Memory B cell (primary cell): ENCODE results near the gene IARS2.
"Not testable (repeated sequence)": the region's sequence is repeated elsewhere in the genome, so short reads cannot be mapped to it uniquely, and the experiment has no call there.

Experiments used
- ATAC-seq: fragments of 150-1000 bp; cut with Tn5 transposase; 2 replicates; pipeline ENCODE4 v1.10.0; 2021; ENCODE audit warnings: low read depth, mild to moderate bottlenecking, moderate library complexity
- DNase-seq, 2 donors: peaks; one replicate each; pipeline ENCODE4 v3.0.0; 2022; ENCODE audit warnings: low spot score in 2 of 2
- H3K27ac Mint-ChIP-seq: one replicate; pipeline ENCODE4 v1.8.0; 2022; ENCODE audit warnings: mild to moderate bottlenecking, moderate library complexity, mixed read lengths
- H3K27me3 Mint-ChIP-seq: one replicate; pipeline ENCODE4 v1.8.0; 2022; ENCODE audit warnings: mixed read lengths
- H3K36me3 Mint-ChIP-seq: one replicate; pipeline ENCODE4 v1.8.0; 2022; ENCODE audit warnings: mild to moderate bottlenecking, mixed read lengths
- H3K4me1 Mint-ChIP-seq: one replicate; pipeline ENCODE4 v1.8.0; 2022; ENCODE audit warnings: mixed read lengths
- H3K4me3 Mint-ChIP-seq: one replicate; pipeline ENCODE4 v1.8.0; 2022; ENCODE audit warnings: mild to moderate bottlenecking, moderate library complexity, mixed read lengths
- H3K9me3 Mint-ChIP-seq: one replicate; pipeline ENCODE4 v1.8.0; 2022; ENCODE audit warnings: mixed read lengths

IARS2 gene

DNA sequence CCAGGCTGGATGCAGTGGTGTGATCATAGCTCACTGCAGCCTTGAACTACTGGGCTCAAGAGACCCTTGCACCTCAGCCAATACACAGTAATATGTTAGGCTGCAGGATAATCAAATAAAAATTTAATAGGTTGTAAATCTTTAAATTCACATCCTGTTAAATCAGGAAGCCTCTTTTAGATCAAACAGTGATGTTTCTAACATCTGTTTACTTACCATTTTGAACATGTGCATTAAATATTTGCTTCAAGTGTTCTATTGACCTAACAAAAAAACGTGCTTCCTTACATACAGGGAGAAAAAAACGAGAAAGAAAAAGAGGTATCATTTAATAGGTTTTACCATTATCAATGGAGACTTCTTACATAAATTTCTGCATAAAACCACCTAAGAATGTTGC lies 70.6 kb downstream of the IARS2 start:
- Mint-ChIP-seq H3K4me1 (no peaks in the 10 kb centered on the region), H3K36me3 (peaks cover 27% of the 10 kb centered on the region), H3K9me3 (no peaks in the 10 kb centered on the region), H3K27ac (no peak overlapping the region), H3K27me3 (no peaks in the 10 kb centered on the region), H3K4me3 (no peak overlapping the region)
- DNase-seq = no peak
- ATAC-seq = no peak

DNA sequence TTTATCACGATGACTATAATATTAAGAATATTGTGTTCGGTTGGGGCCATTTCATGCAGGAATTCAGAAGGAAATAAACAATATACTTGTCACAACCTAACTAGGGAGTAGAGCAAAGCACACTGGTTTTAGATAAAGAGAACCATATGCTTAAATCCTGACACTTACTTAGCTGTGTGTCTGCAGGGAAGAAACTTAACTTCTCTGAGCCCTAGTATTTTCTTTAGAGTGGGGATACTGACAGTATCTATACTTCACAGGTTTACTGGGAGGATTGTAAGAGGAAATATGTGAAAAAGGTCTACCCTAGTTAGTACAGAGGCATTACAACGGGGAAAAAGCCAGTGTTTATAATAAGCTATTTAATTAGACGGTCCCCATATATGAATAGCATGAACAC lies 72.9 kb downstream of the IARS2 start:
- peaks cover 38% of the 10 kb centered on the region for H3K36me3 Mint-ChIP-seq
- H3K27ac Mint-ChIP-seq = no peak overlapping the region
- H3K4me3 Mint-ChIP-seq = no peak overlapping the region
- no peaks in the 10 kb centered on the region for H3K9me3 Mint-ChIP-seq
- DNase-seq (no peak), ATAC-seq (no peak)
- no peaks in the 10 kb centered on the region for H3K4me1 Mint-ChIP-seq
- H3K27me3 Mint-ChIP-seq = no peaks in the 10 kb centered on the region

DNA sequence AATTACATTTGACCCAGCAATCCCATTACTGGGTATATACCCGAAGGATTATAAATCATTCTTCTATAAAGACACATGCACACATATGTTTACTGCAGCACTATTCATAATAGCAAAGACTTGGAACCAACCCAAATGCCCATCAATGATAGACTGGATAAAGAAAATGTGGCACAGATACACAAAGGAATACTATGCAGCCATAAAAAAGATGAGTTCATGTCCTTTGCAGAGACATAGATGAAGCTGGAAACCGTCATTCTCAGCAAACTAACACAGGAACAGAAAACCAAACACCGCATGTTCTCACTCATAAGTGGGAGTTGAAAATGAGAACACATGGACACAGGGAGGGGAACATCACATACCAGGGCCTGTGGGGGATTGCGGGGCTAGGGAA lies 76.0 kb downstream of the IARS2 start:
- not testable (repeated sequence) for H3K4me1 Mint-ChIP-seq, H3K9me3 Mint-ChIP-seq, H3K4me3 Mint-ChIP-seq, ATAC-seq, H3K27me3 Mint-ChIP-seq, DNase-seq, H3K27ac Mint-ChIP-seq
- H3K36me3 Mint-ChIP-seq = peaks cover 48% of the 10 kb centered on the region

DNA sequence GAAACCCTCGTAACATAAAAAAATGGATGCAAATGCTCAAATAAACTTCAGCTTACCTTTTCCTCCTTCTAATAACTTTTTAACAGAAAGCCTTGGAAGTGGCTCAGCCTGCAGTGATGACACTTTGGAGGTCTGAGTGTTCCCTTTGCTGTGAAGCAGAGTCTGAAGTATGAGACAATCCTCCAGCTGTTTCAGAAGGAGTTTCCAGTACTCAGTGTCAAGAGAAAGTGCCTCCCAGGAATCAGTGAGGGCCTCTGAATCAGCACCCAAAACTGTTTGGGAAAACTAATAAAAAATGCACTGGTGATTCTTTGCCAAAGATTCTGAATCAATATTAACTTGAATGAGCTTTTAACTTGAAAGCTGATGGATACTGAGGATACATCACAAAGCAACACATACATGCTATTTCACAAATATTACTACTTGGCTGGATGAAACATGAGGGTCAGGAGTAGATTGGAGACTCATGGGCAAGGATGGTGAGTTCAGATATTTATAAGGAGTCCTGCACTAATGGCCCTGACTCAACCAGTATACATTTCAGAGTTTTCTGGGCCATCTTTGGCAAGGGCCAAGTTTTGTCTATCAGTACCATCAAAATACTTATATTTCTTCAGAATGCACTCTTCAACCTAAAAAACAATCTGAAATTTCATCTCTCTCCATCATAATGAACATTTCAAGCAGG lies 77.0 kb downstream of the IARS2 start:
- Mint-ChIP-seq H3K4me1 (no peaks in the 10 kb centered on the region), H3K27ac (no peak overlapping the region), H3K36me3 (peaks cover 50% of the 10 kb centered on the region), H3K27me3 (no peaks in the 10 kb centered on the region), H3K9me3 (no peaks in the 10 kb centered on the region), H3K4me3 (no peak overlapping the region)
- DNase-seq (no peak), ATAC-seq (no peak)

DNA sequence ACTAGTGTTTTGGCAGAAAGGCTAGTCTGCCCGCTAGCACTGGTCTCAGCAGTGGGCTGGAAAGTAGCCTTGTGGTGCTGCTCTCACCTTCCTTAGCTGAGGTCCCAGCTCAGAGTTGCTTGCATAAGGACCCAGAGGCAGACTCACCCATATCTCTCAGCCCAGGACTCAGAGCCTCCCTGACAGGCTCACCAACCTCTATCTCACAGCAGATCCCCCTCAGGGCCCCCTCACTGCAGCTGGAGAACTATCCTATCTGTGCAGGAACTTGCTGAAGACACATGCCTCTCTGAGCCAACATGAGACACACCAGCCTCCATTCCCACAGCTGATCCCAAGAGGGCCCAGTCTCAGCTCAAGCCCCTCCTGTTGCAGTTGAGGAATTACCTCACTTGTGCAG lies 82.6 kb downstream of the IARS2 start:
- H3K27me3 Mint-ChIP-seq = no peaks in the 10 kb centered on the region
- H3K4me3 Mint-ChIP-seq = no peak overlapping the region
- no peak for ATAC-seq
- DNase-seq = no peak
- peaks cover 2% of the 10 kb centered on the region for H3K4me1 Mint-ChIP-seq
- H3K9me3 Mint-ChIP-seq = no peaks in the 10 kb centered on the region
- no peak overlapping the region for H3K27ac Mint-ChIP-seq
- peaks cover 52% of the 10 kb centered on the region for H3K36me3 Mint-ChIP-seq

DNA sequence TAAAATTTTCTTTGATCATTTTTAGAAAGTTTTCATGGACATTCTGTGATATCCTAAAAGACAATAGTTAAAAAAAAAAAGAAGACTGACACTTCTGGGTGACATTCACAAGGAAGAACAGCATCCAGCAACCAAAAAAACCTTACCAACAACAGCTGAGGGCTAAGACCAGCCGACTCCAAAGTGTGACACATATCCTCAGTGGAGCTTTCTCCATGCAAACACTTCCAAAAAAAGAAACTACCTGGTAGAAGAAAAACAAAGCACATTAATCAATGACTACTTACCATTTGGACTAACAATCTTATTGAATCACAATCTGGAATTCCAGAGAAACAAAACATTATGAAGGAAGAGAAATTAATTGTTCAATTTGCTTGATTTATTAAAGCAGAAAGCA lies 88.2 kb downstream of the IARS2 start:
- H3K9me3 Mint-ChIP-seq = no peaks in the 10 kb centered on the region
- ATAC-seq = no peak
- peaks cover 35% of the 10 kb centered on the region for H3K36me3 Mint-ChIP-seq
- no peaks in the 10 kb centered on the region for H3K27me3 Mint-ChIP-seq
- no peak for DNase-seq
- no peaks in the 10 kb centered on the region for H3K4me1 Mint-ChIP-seq
- no peak overlapping the region for H3K4me3 Mint-ChIP-seq
- no peak overlapping the region for H3K27ac Mint-ChIP-seq

DNA sequence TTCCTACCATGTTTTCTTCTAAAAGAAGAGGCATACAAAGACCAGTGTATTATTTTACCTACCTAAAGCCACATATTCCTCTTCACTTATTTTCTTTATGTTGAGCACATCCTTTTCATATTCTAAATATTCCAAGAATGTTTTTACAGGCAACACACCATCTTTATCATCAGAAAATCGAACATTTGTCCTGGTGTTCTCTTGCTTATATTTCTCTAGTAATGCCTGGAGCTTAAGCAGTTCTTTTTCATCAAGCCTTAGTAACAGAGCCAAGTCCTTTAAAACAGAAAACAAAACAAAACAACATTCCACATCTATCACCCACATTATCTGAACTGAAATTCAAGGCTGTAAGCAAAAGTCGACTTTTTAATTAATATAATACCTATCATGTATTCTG lies 88.7 kb downstream of the IARS2 start:
- H3K4me1 Mint-ChIP-seq = no peaks in the 10 kb centered on the region
- no peaks in the 10 kb centered on the region for H3K27me3 Mint-ChIP-seq
- peaks cover 31% of the 10 kb centered on the region for H3K36me3 Mint-ChIP-seq
- no peaks in the 10 kb centered on the region for H3K9me3 Mint-ChIP-seq
- no peak overlapping the region for H3K4me3 Mint-ChIP-seq
- no peak for DNase-seq
- ATAC-seq = no peak
- peak overlapping the region; percentile 41 for H3K27ac Mint-ChIP-seq

DNA sequence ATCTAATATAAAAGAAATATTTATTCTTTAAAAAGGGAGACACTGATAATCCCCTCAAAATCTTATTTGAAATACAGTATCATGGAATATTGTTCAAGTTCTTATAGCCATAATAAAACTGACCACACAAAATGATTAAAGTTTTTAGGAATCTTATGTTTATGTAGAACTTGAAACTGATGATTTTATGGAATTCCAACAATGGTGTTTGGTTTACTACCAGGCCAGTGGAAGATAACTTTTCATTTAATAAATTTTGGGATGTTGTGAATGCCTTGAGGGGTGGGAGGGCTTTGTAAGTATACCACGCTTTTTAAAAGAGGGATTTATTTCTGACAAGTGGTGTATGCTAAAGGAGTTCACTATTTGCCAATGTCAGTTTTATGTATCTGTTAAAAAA lies 90.6 kb downstream of the IARS2 start:
- Mint-ChIP-seq H3K9me3 (no peaks in the 10 kb centered on the region), H3K27me3 (no peaks in the 10 kb centered on the region), H3K36me3 (peaks cover 30% of the 10 kb centered on the region), H3K4me3 (no peak overlapping the region), H3K27ac (no peak overlapping the region), H3K4me1 (no peaks in the 10 kb centered on the region)
- DNase-seq = no peak
- no peak for ATAC-seq

DNA sequence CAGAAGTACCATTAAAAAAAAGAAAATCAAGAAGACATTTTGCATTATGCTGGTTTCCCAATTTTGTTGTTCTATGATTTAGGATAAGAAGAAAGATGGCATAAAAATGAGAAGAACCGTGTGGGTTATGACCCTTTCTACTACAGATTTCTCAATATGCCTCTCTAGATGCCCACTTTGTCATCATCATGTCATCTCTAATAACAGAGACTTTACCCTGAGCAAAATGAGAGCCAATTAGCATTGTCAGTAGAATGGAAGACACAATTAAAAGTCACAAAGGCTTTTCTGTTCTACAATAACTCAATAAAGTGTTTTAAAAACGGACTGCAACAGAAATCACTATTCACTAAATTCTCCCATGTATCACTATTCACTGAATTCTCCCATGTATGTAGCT lies 92.8 kb downstream of the IARS2 start:
- ATAC-seq = no peak
- Mint-ChIP-seq H3K4me1 (no peaks in the 10 kb centered on the region), H3K4me3 (no peak overlapping the region), H3K27ac (peak overlapping the region; percentile 55), H3K36me3 (peaks cover 22% of the 10 kb centered on the region), H3K27me3 (no peaks in the 10 kb centered on the region), H3K9me3 (no peaks in the 10 kb centered on the region)
- no peak for DNase-seq

DNA sequence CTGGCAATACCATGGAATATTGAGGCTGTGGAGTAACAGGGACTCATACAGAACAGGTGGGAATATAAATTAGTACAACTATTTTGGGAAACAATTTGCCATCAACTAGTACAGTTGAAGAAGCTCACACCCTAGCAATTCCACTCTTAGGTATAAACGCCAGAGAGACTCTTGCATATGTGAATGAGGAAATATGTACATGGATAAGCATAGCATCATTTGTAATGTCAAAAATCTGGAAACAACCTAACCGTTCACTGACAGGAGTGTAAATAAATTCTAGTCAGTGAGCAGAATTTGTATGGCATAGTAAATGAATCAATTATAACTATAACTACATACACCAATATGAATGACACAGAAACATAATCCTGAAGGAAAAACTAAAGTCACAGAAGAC lies 94.6 kb downstream of the IARS2 start:
- no peak for ATAC-seq
- Mint-ChIP-seq H3K4me1 (no peaks in the 10 kb centered on the region), H3K4me3 (no peak overlapping the region), H3K36me3 (peaks cover 21% of the 10 kb centered on the region), H3K9me3 (no peaks in the 10 kb centered on the region), H3K27me3 (no peaks in the 10 kb centered on the region), H3K27ac (no peak overlapping the region)
- DNase-seq = no peak

DNA sequence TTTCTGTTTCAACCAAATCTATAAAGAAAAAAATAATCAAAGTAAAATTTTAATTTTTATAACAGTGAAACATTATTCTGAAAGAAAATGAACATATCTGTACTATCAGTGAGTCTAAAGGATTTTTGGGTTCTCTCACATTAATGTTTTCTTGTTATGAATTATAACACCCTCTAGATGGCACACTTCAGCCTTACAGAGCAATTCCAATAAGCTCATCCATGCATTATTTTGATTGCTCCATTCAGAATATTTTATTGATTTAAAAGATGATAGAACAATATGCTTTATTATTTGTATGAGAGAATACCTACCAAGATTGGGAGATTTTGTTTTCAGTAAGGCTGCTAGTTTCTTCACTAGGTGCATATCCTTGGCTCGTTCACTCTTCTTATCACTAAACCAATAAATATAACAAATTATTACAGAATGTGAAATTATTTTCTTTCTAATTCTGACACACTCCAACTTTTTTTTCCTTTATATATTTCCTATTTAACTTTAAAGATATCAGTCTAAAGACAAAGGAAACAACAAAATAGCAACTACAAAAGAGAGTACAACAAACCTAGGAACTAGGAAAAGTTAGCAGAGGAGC lies 95.9 kb downstream of the IARS2 start:
- H3K27me3 Mint-ChIP-seq = no peaks in the 10 kb centered on the region
- H3K4me3 Mint-ChIP-seq = no peak overlapping the region
- DNase-seq (no peak), ATAC-seq (no peak)
- no peaks in the 10 kb centered on the region for H3K9me3 Mint-ChIP-seq
- no peak overlapping the region for H3K27ac Mint-ChIP-seq
- H3K36me3 Mint-ChIP-seq = peaks cover 23% of the 10 kb centered on the region
- no peaks in the 10 kb centered on the region for H3K4me1 Mint-ChIP-seq

DNA sequence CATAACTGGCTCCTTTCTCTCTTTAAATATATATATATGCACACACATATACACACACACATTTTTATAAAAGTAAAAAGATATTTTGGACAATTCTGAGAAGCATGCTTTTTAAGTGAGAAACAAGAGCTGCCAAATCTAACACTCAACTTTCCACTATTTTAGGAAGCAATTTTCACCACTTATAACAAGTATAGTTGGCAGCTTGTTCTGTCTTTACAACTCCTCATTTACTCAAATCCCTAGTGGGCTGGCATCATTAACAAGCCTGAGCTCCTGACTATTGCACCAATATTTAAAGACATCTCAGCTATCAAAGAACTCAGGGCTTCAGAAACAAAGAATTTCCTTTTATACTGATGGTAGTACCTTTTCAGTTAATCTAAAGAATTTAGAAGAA lies 101.8 kb downstream of the IARS2 start:
- DNase-seq (no peak), ATAC-seq (no peak)
- no peak overlapping the region for H3K4me3 Mint-ChIP-seq
- peaks cover 9% of the 10 kb centered on the region for H3K36me3 Mint-ChIP-seq
- H3K27me3 Mint-ChIP-seq = no peaks in the 10 kb centered on the region
- H3K27ac Mint-ChIP-seq = no peak overlapping the region
- H3K9me3 Mint-ChIP-seq = no peaks in the 10 kb centered on the region
- H3K4me1 Mint-ChIP-seq = no peaks in the 10 kb centered on the region
